ENCODE measurements around the gene CDK5RAP3. TPM values are rescaled to one million over a fixed set of nuclear protein-coding genes. Genes with fewer than 3 reads are reported as not detected.

The CDK5RAP3 gene
- total and polyA plus RNA-seq, 2 donors (not counting 1 experiment from before 2014, with no cell fraction given), result 58.1 to 118 TPM

GRCh38 chr17:48012654-48013053 is 41.7 kb downstream of the CDK5RAP3 start:
- Histone ChIP-seq H3K36me3 (ENCODE audit: control insufficient read depth, insufficient read depth, low read length) (no peaks in the 10 kb centered on the region), H3K27me3 (ENCODE audit: control insufficient read depth, insufficient read depth, low read length) (peaks cover 14% of the 10 kb centered on the region), H3K9ac (ENCODE audit: insufficient read depth, low read length) (no peak overlapping the region), H3K4me2 (ENCODE audit: extremely low read depth, insufficient read depth, low read length) (no peak overlapping the region), H3K9me3 (ENCODE audit: control insufficient read depth, insufficient read depth, low read depth, low read length) (no peaks in the 10 kb centered on the region), H3K4me1 (ENCODE audit: control insufficient read depth, extremely low read depth, insufficient read depth, low read length) (no peaks in the 10 kb centered on the region), H3K27ac (ENCODE audit: insufficient read depth, low read length) (no peak overlapping the region), H3K4me3 (replicated peaks in 1 of 4; ENCODE audit: control extremely low read depth in 1 of 4, insufficient read depth in 1 of 4, low read depth in 3 of 4, low read length in 4 of 4) (peak overlapping the region in 1 of 4 experiments; percentile 12), H2AFZ (ENCODE audit: low read length) (no peak overlapping the region), H3K79me2 (ENCODE audit: control insufficient read depth, insufficient read depth, low read length) (no peaks in the 10 kb centered on the region), H4K20me1 (ENCODE audit: control insufficient read depth, extremely low read depth, insufficient read depth, low read length) (no peaks in the 10 kb centered on the region)
- no peak for DNase-seq (ENCODE audit: low read depth in 2 of 2)
- TF ChIP-seq EZH2 (IDR thresholded peaks at IDR 0.05; ENCODE audit: low read length, missing control alignments) (peak; percentile 56), CTCF (conservative IDR thresholded peaks at IDR 0.05 in 1 of 2, IDR thresholded peaks at IDR 0.05 in 1 of 2; ENCODE audit: low read depth in 1 of 2, low read length in 2 of 2) (no peak)

GRCh38 chr17:48013876-48014594 is 43.1 kb downstream of the CDK5RAP3 start:
- Histone ChIP-seq H2AFZ (ENCODE audit: low read length) (no peak overlapping the region), H3K9ac (ENCODE audit: insufficient read depth, low read length) (no peak overlapping the region), H3K36me3 (ENCODE audit: control insufficient read depth, insufficient read depth, low read length) (no peaks in the 10 kb centered on the region), H4K20me1 (ENCODE audit: control insufficient read depth, extremely low read depth, insufficient read depth, low read length) (no peaks in the 10 kb centered on the region), H3K79me2 (ENCODE audit: control insufficient read depth, insufficient read depth, low read length) (no peaks in the 10 kb centered on the region), H3K4me2 (ENCODE audit: extremely low read depth, insufficient read depth, low read length) (no peak overlapping the region), H3K27me3 (ENCODE audit: control insufficient read depth, insufficient read depth, low read length) (peaks cover 14% of the 10 kb centered on the region), H3K9me3 (ENCODE audit: control insufficient read depth, insufficient read depth, low read depth, low read length) (no peaks in the 10 kb centered on the region), H3K4me3 (replicated peaks in 1 of 4; ENCODE audit: control extremely low read depth in 1 of 4, insufficient read depth in 1 of 4, low read depth in 3 of 4, low read length in 4 of 4) (no peak overlapping the region), H3K4me1 (ENCODE audit: control insufficient read depth, extremely low read depth, insufficient read depth, low read length) (no peaks in the 10 kb centered on the region), H3K27ac (ENCODE audit: insufficient read depth, low read length) (no peak overlapping the region)
- TF ChIP-seq EZH2 (IDR thresholded peaks at IDR 0.05; ENCODE audit: low read length, missing control alignments) (no peak), CTCF (conservative IDR thresholded peaks at IDR 0.05 in 1 of 2, IDR thresholded peaks at IDR 0.05 in 1 of 2; ENCODE audit: low read depth in 1 of 2, low read length in 2 of 2) (no peak)
- no peak for DNase-seq (ENCODE audit: low read depth in 2 of 2)

DNA sequence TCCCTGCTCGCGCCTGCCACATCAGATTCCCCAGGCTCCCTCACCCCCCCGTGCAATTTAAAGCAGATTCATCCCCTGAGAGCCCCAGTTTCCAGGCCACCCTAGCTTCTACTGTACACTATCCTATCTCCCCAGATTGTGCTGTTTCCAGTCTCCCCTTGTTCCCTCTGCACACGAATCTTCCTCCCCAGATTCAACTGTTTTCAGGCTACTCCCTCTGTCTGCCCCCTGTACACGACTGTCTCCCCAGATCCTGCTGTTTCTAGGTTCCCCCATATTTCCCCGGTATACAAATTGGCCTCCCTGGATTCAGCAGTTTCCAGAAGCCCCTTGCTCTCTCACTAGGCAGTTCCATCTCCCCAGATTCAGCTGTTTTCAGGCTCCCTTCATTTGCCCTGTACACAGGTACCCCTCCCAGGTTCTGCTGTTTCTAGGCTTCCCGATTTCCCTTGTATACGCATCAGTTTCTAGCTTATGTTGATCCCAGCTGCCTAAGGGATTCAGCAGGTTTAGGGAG is 43.7 kb downstream of the CDK5RAP3 start:
- Histone ChIP-seq H3K9me3 (ENCODE audit: control insufficient read depth, insufficient read depth, low read depth, low read length) (no peaks in the 10 kb centered on the region), H3K27me3 (ENCODE audit: control insufficient read depth, insufficient read depth, low read length) (peaks cover 14% of the 10 kb centered on the region), H4K20me1 (ENCODE audit: control insufficient read depth, extremely low read depth, insufficient read depth, low read length) (no peaks in the 10 kb centered on the region), H3K79me2 (ENCODE audit: control insufficient read depth, insufficient read depth, low read length) (no peaks in the 10 kb centered on the region), H3K4me2 (ENCODE audit: extremely low read depth, insufficient read depth, low read length) (no peak overlapping the region), H3K36me3 (ENCODE audit: control insufficient read depth, insufficient read depth, low read length) (no peaks in the 10 kb centered on the region), H3K4me1 (ENCODE audit: control insufficient read depth, extremely low read depth, insufficient read depth, low read length) (no peaks in the 10 kb centered on the region), H3K27ac (ENCODE audit: insufficient read depth, low read length) (no peak overlapping the region), H2AFZ (ENCODE audit: low read length) (no peak overlapping the region), H3K4me3 (replicated peaks in 1 of 4; ENCODE audit: control extremely low read depth in 1 of 4, insufficient read depth in 1 of 4, low read depth in 3 of 4, low read length in 4 of 4) (no peak overlapping the region), H3K9ac (ENCODE audit: insufficient read depth, low read length) (no peak overlapping the region)
- no peak for TF ChIP-seq EZH2 (IDR thresholded peaks at IDR 0.05; ENCODE audit: low read length, missing control alignments)
- no peak for DNase-seq (ENCODE audit: low read depth in 2 of 2)
